ENCODE results near the gene RNF183.
A peak's percentile ranks its signal among the peaks of the same experiment; 100 is the strongest.

The RNF183 gene

GRCh38 chr9:113302792-113303418 is at the start of gene RNF183:
Gene RNF183, minus strand, starts transcription at chr9:113303376. Its CDS starts 5,192 bp downstream, at chr9:113298184.
- no peak for DNase-seq

GRCh38 chr9:113352411-113352810 is 49.2 kb upstream of the RNF183 start:
- DNase-seq, result no peak

- peak; percentile 38 for DNase-seq
Measured at GRCh38 chr9:113352006-113352405, 48.8 kb upstream of the RNF183 start.

GRCh38 chr9:113350937-113351336 is 47.8 kb upstream of the RNF183 start:
- no peak for DNase-seq

GRCh38 chr9:113350107-113350661 is 47.0 kb upstream of the RNF183 start:
- DNase-seq, result peak; percentile 27

- DNase-seq, result peak; percentile 56
Measured at GRCh38 chr9:113349445-113350094, 46.4 kb upstream of the RNF183 start, which contains the start of gene BSPRY. Gene BSPRY, plus strand, starts transcription at chr9:113349541. Its CDS starts 39 bp downstream, at chr9:113349580.

- DNase-seq, result peak; percentile 56
Measured at GRCh38 chr9:113349066-113349444, 45.9 kb upstream of the RNF183 start.

GRCh38 chr9:113348437-113348836 is 45.3 kb upstream of the RNF183 start:
- DNase-seq, result no peak

GRCh38 chr9:113345671-113346070 is 42.5 kb upstream of the RNF183 start:
- DNase-seq, result no peak

- no peak for DNase-seq
Measured at GRCh38 chr9:113345190-113345589, 42.0 kb upstream of the RNF183 start.

GRCh38 chr9:113343732-113344231 is 40.6 kb upstream of the RNF183 start:
- DNase-seq, result peak; percentile 97

GRCh38 chr9:113341712-113342410 is 38.7 kb upstream of the RNF183 start:
- peak; percentile 43 for DNase-seq

GRCh38 chr9:113340011-113340699 is 37.0 kb upstream of the RNF183 start, which contains the start of gene WDR31:
Gene WDR31, minus strand, starts transcription at chr9:113340275. Its CDS starts 8,253 bp downstream, at chr9:113332022.
- DNase-seq, result peak; percentile 80

- no peak for DNase-seq
Measured at GRCh38 chr9:113337714-113338113, 34.5 kb upstream of the RNF183 start.

- no peak for DNase-seq
Measured at GRCh38 chr9:113331780-113332179, 28.6 kb upstream of the RNF183 start.

- DNase-seq, result no peak
Measured at GRCh38 chr9:113328045-113328782, 25.0 kb upstream of the RNF183 start.

GRCh38 chr9:113326230-113326629 is 23.1 kb upstream of the RNF183 start:
- DNase-seq, result no peak

- no peak for DNase-seq
Measured at GRCh38 chr9:113322671-113323070, 19.5 kb upstream of the RNF183 start.

- DNase-seq, result no peak
Measured at GRCh38 chr9:113320051-113320450, 16.9 kb upstream of the RNF183 start.

GRCh38 chr9:113319054-113319453 is 15.9 kb upstream of the RNF183 start:
- no peak for DNase-seq

GRCh38 chr9:113317777-113318176 is 14.6 kb upstream of the RNF183 start:
- no peak for DNase-seq

GRCh38 chr9:113316030-113316429 is 12.9 kb upstream of the RNF183 start:
- no peak for DNase-seq

Data from NCI-H510A treated with DMSO at 0.1 percent for 48 hours (cell line).